Lung (tissue), 12 donors: Measurements from ENCODE around the gene GRID1. TPM values are rescaled to one million over a fixed set of nuclear protein-coding genes. Genes with fewer than 3 reads are reported as not detected.

ENCODE experiments used
- ATAC-seq: fragments of 200-7000 bp; cut with Tn5 transposase; one replicate; pipeline ENCODE4 v1.9.1; 2020; ENCODE audit warnings: moderate number of reproducible peaks; ENCODE audit not compliant: insufficient read depth, low FRiP score
- DNase-seq, 3 donors: peaks; one replicate each; pipeline ENCODE4 v3.0.0-alpha.2; 2013 to 2017
- H3K27ac ChIP-seq, 2 donors: one replicate each; pipeline ENCODE4 v1.5.1; 2013; ENCODE audit warnings: mild to moderate bottlenecking in 2 of 2, moderate library complexity in 2 of 2, control low read depth in 1 of 2, inconsistent platforms in 1 of 2, low read depth in 1 of 2, low read length in 1 of 2
- H3K27me3 ChIP-seq, 3 donors: one replicate each; pipeline ENCODE4 v1.5.1; 2013; ENCODE audit warnings: low read length in 2 of 3; ENCODE audit not compliant: control insufficient read depth in 3 of 3, insufficient read depth in 3 of 3
- H3K36me3 ChIP-seq, 4 donors: one replicate each; pipeline ENCODE4 v1.5.1; 2013; ENCODE audit warnings: low read length in 4 of 4, mild to moderate bottlenecking in 1 of 4, moderate library complexity in 1 of 4; ENCODE audit not compliant: control insufficient read depth in 4 of 4, insufficient read depth in 4 of 4
- H3K4me1 ChIP-seq, 5 donors: one replicate each; pipeline ENCODE4 v1.5.1; 2013; ENCODE audit warnings: low read length in 5 of 5, mild to moderate bottlenecking in 2 of 5, moderate library complexity in 1 of 5; ENCODE audit not compliant: control insufficient read depth in 5 of 5, insufficient read depth in 5 of 5
- H3K4me3 ChIP-seq: one replicate; pipeline ENCODE4 v1.5.1; 2013; ENCODE audit warnings: mild to moderate bottlenecking, control low read depth, moderate library complexity
- H3K9ac ChIP-seq, 2 donors: one replicate each; pipeline ENCODE4 v1.5.1; 2013; ENCODE audit warnings: low read length in 2 of 2, control low read depth in 1 of 2; ENCODE audit not compliant: insufficient read depth in 1 of 2
- H3K9me3 ChIP-seq, 4 donors: one replicate each; pipeline ENCODE4 v1.5.1; 2013; ENCODE audit warnings: low read length in 3 of 4, mild to moderate bottlenecking in 1 of 4, moderate library complexity in 1 of 4; ENCODE audit not compliant: control insufficient read depth in 4 of 4, insufficient read depth in 3 of 4
- CTCF ChIP-seq: IDR thresholded peaks from 2 replicates; pipeline ENCODE4 v1.5.1; 2012; ENCODE audit warnings: mild to moderate bottlenecking; ENCODE audit errors: control extremely low read depth, extremely low read depth
- WGBS, 2 donors: extraction: QIAGEN DNeasy Blood & Tissue Kit; methylation state at CpG; one replicate each; pipeline ENCODE4 v1.1.7; 2013; 5-methylcytosine and 5-hydroxymethylcytosine counted together
- polyA plus RNA-seq, 2 donors: library from polyadenylated mRNA; stranded (reverse); fragments of 200-250 nt; gene quantifications; one replicate each; pipeline ENCODE4 v1.2.1, GENCODE V29; 2013
- total RNA-seq, 2 donors: library from RNA; depleted of rRNA in 1 of 2; stranded (reverse); fragments of >200 nt in 1 of 2; gene quantifications; one replicate each; pipeline ENCODE4 v1.2.1, GENCODE V29; 2014 to 2021
- donor health status: control.
- donor health status: control.
- donor health status: Bipolar disorder and iron deficiency.
- donor health status: healthy.
- donor health status: DM: yes; HTN: yes; CAD: no.

GRID1 gene
- total and polyA plus RNA-seq, 4 donors, result 1.1 to 3.6 (median 2.2) TPM

GRCh38 chr10:85614566-85614965 is 752.0 kb downstream of the GRID1 start:
- Histone ChIP-seq H3K36me3 (no peaks in the 10 kb centered on the region), H3K9me3 (peaks cover 0 to 5% (median 0%) of the 10 kb centered on the region in 4 donors), H3K27ac (no peak overlapping the region), H3K4me1 (no peaks in the 10 kb centered on the region), H3K4me3 (no peak overlapping the region), H3K27me3 (no peaks in the 10 kb centered on the region), H3K9ac (no peak overlapping the region)
- no peak for ATAC-seq
- no peak for TF ChIP-seq CTCF
- 74 to 91% methylated on average over 2 of the region's 2 CpGs for WGBS, 2 donors
- no peak for DNase-seq

GRCh38 chr10:85613391-85613790 is 753.2 kb downstream of the GRID1 start:
- Histone ChIP-seq H3K27me3 (no peaks in the 10 kb centered on the region), H3K4me3 (no peak overlapping the region), H3K27ac (no peak overlapping the region), H3K9ac (no peak overlapping the region), H3K36me3 (no peaks in the 10 kb centered on the region), H3K9me3 (peaks cover 0 to 5% (median 0%) of the 10 kb centered on the region in 4 donors), H3K4me1 (no peaks in the 10 kb centered on the region)
- TF ChIP-seq CTCF, result no peak
- ATAC-seq (no peak), DNase-seq (no peak)
- whole genome bisulfite sequencing, 2 donors, result 95 to 96% methylated on average over 10 of the region's 10 CpGs

GRCh38 chr10:85612833-85613232 is 753.8 kb downstream of the GRID1 start:
- Histone ChIP-seq H3K9me3 (peaks cover 0 to 5% (median 0%) of the 10 kb centered on the region in 4 donors), H3K36me3 (no peaks in the 10 kb centered on the region), H3K4me3 (no peak overlapping the region), H3K27ac (no peak overlapping the region), H3K9ac (no peak overlapping the region), H3K27me3 (no peaks in the 10 kb centered on the region), H3K4me1 (no peaks in the 10 kb centered on the region)
- TF ChIP-seq CTCF, result no peak
- WGBS, 2 donors, result 70 to 73% methylated on average over 6 of the region's 6 CpGs
- ATAC-seq (no peak), DNase-seq (no peak)

GRCh38 chr10:85612378-85612775 is 754.2 kb downstream of the GRID1 start:
- Histone ChIP-seq H3K4me3 (no peak overlapping the region), H3K27ac (no peak overlapping the region), H3K27me3 (no peaks in the 10 kb centered on the region), H3K36me3 (no peaks in the 10 kb centered on the region), H3K4me1 (no peaks in the 10 kb centered on the region), H3K9ac (no peak overlapping the region), H3K9me3 (peaks cover 0 to 3% (median 0%) of the 10 kb centered on the region in 4 donors)
- no peak for DNase-seq
- 23 to 62% methylated on average over 3 of the region's 3 CpGs for WGBS, 2 donors
- ATAC-seq, result no peak
- TF ChIP-seq CTCF, result no peak
